Measurements from ENCODE around the gene HPS1. TPM values are rescaled to one million over a fixed set of nuclear protein-coding genes. Genes with fewer than 3 reads are reported as not detected.

Gene HPS1
- total RNA-seq, 1 donor from 2014 or later: 31.9 TPM

DNA sequence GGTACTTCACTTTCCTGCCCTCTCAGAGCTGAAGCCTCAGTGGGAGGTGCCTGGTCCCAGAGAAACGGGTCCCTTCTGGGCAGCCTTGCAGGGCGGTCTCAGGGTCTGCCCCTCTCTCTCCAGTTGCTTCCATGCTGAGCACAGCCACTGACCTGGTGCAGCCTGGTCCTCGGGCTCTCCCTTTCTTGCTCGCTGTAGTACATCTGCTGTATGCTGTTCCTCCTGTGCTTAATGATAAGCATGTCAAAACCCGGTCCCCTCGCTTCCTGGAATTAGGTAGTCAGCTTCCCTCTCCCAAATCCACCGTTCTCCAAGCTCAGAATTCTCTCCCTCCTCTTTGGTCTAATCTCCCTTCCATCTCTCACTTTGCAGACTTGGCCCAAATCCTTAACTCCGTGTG, 11.0 kb upstream of the HPS1 start:
- no peaks in the 10 kb centered on the region for H3K9me3 ChIP-seq (replicated peaks)
- H3K27ac ChIP-seq (replicated peaks): no peak overlapping the region
- intact Hi-C loops (cut with micrococcal nuclease): no loop called here
- no peaks in the 10 kb centered on the region for H3K36me3 ChIP-seq
- TF ChIP-seq, protein P1, sequence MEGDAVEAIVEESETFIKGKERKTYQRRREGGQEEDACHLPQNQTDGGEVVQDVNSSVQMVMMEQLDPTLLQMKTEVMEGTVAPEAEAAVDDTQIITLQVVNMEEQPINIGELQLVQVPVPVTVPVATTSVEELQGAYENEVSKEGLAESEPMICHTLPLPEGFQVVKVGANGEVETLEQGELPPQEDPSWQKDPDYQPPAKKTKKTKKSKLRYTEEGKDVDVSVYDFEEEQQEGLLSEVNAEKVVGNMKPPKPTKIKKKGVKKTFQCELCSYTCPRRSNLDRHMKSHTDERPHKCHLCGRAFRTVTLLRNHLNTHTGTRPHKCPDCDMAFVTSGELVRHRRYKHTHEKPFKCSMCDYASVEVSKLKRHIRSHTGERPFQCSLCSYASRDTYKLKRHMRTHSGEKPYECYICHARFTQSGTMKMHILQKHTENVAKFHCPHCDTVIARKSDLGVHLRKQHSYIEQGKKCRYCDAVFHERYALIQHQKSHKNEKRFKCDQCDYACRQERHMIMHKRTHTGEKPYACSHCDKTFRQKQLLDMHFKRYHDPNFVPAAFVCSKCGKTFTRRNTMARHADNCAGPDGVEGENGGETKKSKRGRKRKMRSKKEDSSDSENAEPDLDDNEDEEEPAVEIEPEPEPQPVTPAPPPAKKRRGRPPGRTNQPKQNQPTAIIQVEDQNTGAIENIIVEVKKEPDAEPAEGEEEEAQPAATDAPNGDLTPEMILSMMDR (IDR thresholded peaks at IDR 0.05; ENCODE audit: borderline replicate concordance): no peak
- no peak for DNase-seq
- H3K27me3 ChIP-seq (ENCODE audit: low read depth): no peaks in the 10 kb centered on the region
- H3K4me1 ChIP-seq: peaks cover 17% of the 10 kb centered on the region
- H3K4me3 ChIP-seq: no peak overlapping the region

DNA sequence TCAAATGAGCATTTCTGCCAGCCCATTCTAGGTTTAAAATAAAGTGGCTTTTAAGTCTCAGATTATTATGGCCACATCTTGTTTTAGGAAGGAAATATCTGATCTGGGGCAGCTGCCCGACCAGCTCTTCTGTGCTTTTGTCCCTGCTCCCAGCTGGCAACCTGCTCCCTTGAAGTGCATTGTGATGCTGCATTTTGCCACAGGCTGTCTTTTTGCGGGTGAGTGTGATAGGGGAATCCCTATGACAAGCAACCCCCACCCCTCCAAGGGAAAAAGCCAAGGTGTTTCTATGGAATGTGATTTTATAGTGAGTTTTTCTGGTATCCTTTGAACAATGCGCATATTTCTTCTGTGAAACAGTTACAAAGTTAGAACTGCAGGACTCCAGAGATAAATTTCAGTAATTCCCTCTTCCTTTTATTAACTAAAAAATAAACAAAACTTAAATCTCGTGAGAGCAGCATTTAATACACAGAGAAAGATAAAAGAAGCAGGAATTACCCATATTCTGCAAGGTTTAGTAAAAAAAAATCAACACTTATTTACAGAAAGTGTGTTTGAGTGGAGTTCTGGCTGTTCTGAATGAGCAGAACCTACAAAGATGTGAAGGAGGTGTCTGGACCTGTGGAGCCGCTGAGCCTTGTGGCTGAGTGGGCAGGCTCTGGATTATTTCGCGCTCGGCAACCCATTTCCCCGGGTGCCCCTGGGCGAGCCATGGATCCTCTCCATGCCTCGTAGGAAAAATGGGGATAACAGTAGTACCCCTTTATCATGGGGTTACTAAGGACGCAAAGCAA, 10.1 kb upstream of the HPS1 start:
- TF ChIP-seq, protein P1 (IDR thresholded peaks at IDR 0.05; ENCODE audit: borderline replicate concordance): no peak
- Histone ChIP-seq H3K9me3 (replicated peaks) (no peaks in the 10 kb centered on the region), H3K36me3 (no peaks in the 10 kb centered on the region), H3K4me3 (no peak overlapping the region), H3K27ac (replicated peaks) (no peak overlapping the region), H3K4me1 (peaks cover 17% of the 10 kb centered on the region), H3K27me3 (ENCODE audit: low read depth) (no peaks in the 10 kb centered on the region)
- intact Hi-C loops (cut with micrococcal nuclease): no loop called here
- DNase-seq: no peak

DNA sequence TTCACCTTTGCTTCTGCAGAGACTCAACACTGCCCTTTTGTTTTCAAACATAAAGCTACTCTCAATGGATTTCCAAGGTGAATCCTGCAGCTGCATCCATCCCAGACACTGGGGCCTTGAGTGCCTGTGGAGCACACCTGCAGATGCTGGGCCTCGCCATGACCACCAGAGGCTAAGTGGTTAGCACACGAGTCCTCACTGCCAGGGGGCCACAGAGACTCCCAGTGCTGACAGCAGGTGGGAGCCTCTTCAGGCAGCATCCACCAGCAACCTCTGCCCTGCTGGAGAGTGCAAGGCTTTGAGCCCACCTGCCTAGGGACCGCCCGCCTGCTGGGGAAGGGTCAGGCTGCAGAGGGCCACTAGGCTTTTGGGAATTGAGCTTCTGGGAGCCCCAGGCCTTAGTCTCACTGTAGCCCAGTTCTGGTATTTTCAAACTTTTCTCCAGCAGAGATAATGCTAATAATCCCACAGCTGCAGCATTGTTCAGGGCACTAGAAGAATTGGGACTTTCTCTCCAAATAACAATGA, 9.4 kb upstream of the HPS1 start:
- no peak for DNase-seq
- intact Hi-C loops (cut with micrococcal nuclease): no loop called here
- Histone ChIP-seq H3K27me3 (ENCODE audit: low read depth) (no peaks in the 10 kb centered on the region), H3K9me3 (replicated peaks) (no peaks in the 10 kb centered on the region), H3K4me1 (peaks cover 13% of the 10 kb centered on the region), H3K36me3 (no peaks in the 10 kb centered on the region), H3K4me3 (no peak overlapping the region), H3K27ac (replicated peaks) (no peak overlapping the region)
- TF ChIP-seq, protein P1 (IDR thresholded peaks at IDR 0.05; ENCODE audit: borderline replicate concordance): no peak

DNA sequence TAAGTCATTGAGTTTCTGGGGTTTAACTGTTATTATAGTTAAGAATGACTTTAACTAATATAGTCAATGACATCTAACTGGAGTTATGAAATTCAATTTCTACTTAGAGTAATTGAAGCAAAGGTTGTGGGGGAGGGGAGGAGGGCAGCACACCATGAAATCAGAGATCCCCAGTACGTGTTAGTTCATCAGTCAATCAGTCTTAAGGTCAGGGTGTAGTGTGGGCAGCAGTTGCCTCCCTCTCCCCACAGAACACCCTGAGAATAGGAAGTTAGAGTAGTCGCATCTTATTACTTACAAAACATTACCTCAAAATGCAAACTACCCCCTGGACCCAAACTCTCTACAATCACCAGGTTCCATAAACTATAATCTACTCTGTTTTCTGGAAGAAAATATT, 7.0 kb upstream of the HPS1 start:
- H3K9me3 ChIP-seq (replicated peaks): no peaks in the 10 kb centered on the region
- no peak overlapping the region for H3K4me3 ChIP-seq
- no peaks in the 10 kb centered on the region for H3K27me3 ChIP-seq (ENCODE audit: low read depth)
- TF ChIP-seq, protein P1 (IDR thresholded peaks at IDR 0.05; ENCODE audit: borderline replicate concordance): no peak
- no peaks in the 10 kb centered on the region for H3K4me1 ChIP-seq
- intact Hi-C loops (cut with micrococcal nuclease): no loop called here
- no peak overlapping the region for H3K27ac ChIP-seq (replicated peaks)
- no peaks in the 10 kb centered on the region for H3K36me3 ChIP-seq
- DNase-seq: no peak

DNA sequence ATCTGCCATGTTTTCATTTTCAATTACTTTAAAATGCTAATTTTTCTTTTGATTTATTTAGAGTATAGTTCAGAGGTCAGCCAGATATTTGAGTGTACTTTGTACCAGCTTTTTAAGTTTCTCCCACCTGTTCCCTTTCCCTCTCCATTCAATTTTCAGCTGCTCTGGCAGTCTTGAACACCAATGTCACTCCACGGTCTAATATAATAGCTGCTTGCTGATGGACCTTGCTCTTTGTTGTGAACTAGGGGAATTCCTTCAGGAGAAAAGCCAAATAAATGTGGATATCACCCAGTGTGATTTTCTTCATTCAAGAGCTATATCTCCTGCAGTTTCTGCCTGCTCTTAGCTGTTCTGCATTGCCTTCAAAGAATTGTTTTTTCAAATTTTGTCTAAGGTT, 3.9 kb upstream of the HPS1 start:
- TF ChIP-seq, protein P1 (IDR thresholded peaks at IDR 0.05; ENCODE audit: borderline replicate concordance): no peak
- no peaks in the 10 kb centered on the region for H3K27me3 ChIP-seq (ENCODE audit: low read depth)
- H3K9me3 ChIP-seq (replicated peaks): no peaks in the 10 kb centered on the region
- intact Hi-C loops (cut with micrococcal nuclease): no loop called here
- no peaks in the 10 kb centered on the region for H3K36me3 ChIP-seq
- H3K4me3 ChIP-seq: no peak overlapping the region
- peaks cover 18% of the 10 kb centered on the region for H3K4me1 ChIP-seq
- no peak for DNase-seq
- no peak overlapping the region for H3K27ac ChIP-seq (replicated peaks)
